Hepatocyte (in vitro differentiated cells): ENCODE data around the gene VOPP1. TPM values are rescaled to one million over a fixed set of nuclear protein-coding genes. Genes with fewer than 3 reads are reported as not detected.
A peak's percentile ranks its signal among the peaks of the same experiment; 100 is the strongest.

Experiments
- DNase-seq: peaks from one replicate; pipeline ENCODE4 v3.0.0-alpha.2; 2016; ENCODE audit warnings: low spot score
- H2AFZ ChIP-seq: fragments of 200-600 bp; sonication (generic); 2 replicates; pipeline ENCODE4 v1.6.0; 2016; ENCODE audit warnings: antibody characterized with exemption, mild to moderate bottlenecking
- H3K27ac ChIP-seq: fragments of 200-600 bp; sonication (generic); 2 replicates; pipeline ENCODE4 v1.5.1; 2016; ENCODE audit warnings: mild to moderate bottlenecking
- H3K27me3 ChIP-seq: fragments of 200-600 bp; sonication (generic); 2 replicates; pipeline ENCODE4 v1.6.1; 2016
- H3K36me3 ChIP-seq: fragments of 200-600 bp; sonication (generic); replicated peaks from 2 replicates; pipeline ENCODE4 v1.5.1; 2016; ENCODE audit warnings: low read depth; ENCODE audit not compliant: insufficient read depth
- H3K4me1 ChIP-seq: fragments of 200-600 bp; sonication (generic); 2 replicates; pipeline ENCODE4 v1.5.1; 2016; ENCODE audit warnings: mild to moderate bottlenecking, moderate library complexity; ENCODE audit not compliant: insufficient read depth
- H3K4me2 ChIP-seq: fragments of 200-600 bp; sonication (generic); 2 replicates; pipeline ENCODE4 v1.6.0; 2016
- H3K4me3 ChIP-seq: fragments of 200-600 bp; sonication (generic); 2 replicates; pipeline ENCODE4 v1.5.1; 2016; ENCODE audit warnings: mild to moderate bottlenecking
- H3K79me2 ChIP-seq: fragments of 200-600 bp; sonication (generic); 2 replicates; pipeline ENCODE4 v1.6.0; 2017; ENCODE audit warnings: mild to moderate bottlenecking
- H3K9me2 ChIP-seq: fragments of 200-600 bp; sonication (generic); replicated peaks from 2 replicates; pipeline ENCODE4 v1.6.0; 2017; ENCODE audit warnings: mild to moderate bottlenecking; ENCODE audit not compliant: insufficient read depth
- H3K9me3 ChIP-seq: fragments of 200-600 bp; sonication (generic); 2 replicates; pipeline ENCODE4 v1.5.1; 2016; ENCODE audit warnings: low read depth, mild to moderate bottlenecking
- H4K20me1 ChIP-seq: fragments of 200-600 bp; sonication (generic); 2 replicates; pipeline ENCODE4 v1.6.0; 2016; ENCODE audit warnings: mild to moderate bottlenecking; ENCODE audit not compliant: insufficient read depth, poor library complexity, severe bottlenecking
- CTCF ChIP-seq: fragments of 200-600 bp; sonication (generic); IDR thresholded peaks from 2 replicates; pipeline ENCODE4 v1.5.1; 2016; ENCODE audit warnings: antibody characterized with exemption, mild to moderate bottlenecking; ENCODE audit not compliant: poor library complexity
- EZH2 ChIP-seq: fragments of 200-600 bp; sonication (generic); IDR thresholded peaks from 2 replicates; pipeline ENCODE4 v1.6.1; 2016; ENCODE audit warnings: antibody characterized with exemption, mild to moderate bottlenecking, borderline replicate concordance
- EZH2phosphoT487 ChIP-seq: fragments of 200-600 bp; sonication (generic); IDR thresholded peaks from one replicate; pipeline ENCODE4 v1.6.1; 2018; ENCODE audit warnings: antibody characterized with exemption, mild to moderate bottlenecking, low read depth, moderate library complexity; ENCODE audit not compliant: unreplicated experiment, severe bottlenecking
- WGBS: methylation state at CpG from one replicate; pipeline ENCODE4 v1.1.6; 2016; ENCODE audit warnings: low lambda C conversion rate; ENCODE audit errors: missing lambda C conversion rate; 5-methylcytosine and 5-hydroxymethylcytosine counted together
- polyA plus RNA-seq: library from polyadenylated mRNA; unstranded; fragments of >200 nt; fragmentation: Nextera tagmentation; extraction: Ambion mirVana; gene quantifications from 2 replicates; pipeline ENCODE4 v1.2.1, GENCODE V29; 2016
- total RNA-seq: library from RNA; depleted of rRNA; stranded (reverse); fragments of >200 nt; gene quantifications from 2 replicates; pipeline ENCODE4 v1.2.3, GENCODE V29; 2014

VOPP1 gene
- total and polyA plus RNA-seq, 2 experiments from 2014 or later = 6.5 to 25.3 TPM

GRCh38 chr7:55570218-55570873 is 2.0 kb downstream of the VOPP1 start:
- no peaks in the 10 kb centered on the region for H3K27me3 ChIP-seq
- H3K4me2 ChIP-seq = peak overlapping the region; percentile 80
- H3K36me3 ChIP-seq = no peaks in the 10 kb centered on the region
- WGBS = 92% methylated on average over 18 of the region's 18 CpGs
- no peak overlapping the region for H2AFZ ChIP-seq
- peaks cover 50% of the 10 kb centered on the region for H3K79me2 ChIP-seq
- no peak overlapping the region for H3K27ac ChIP-seq
- peaks cover 14% of the 10 kb centered on the region for H3K4me1 ChIP-seq
- H3K4me3 ChIP-seq = no peak overlapping the region
- no peaks in the 10 kb centered on the region for H3K9me2 ChIP-seq
- no peak for DNase-seq
- TF ChIP-seq EZH2 (no peak), CTCF (no peak), EZH2phosphoT487 (no peak)
- H3K9me3 ChIP-seq = no peaks in the 10 kb centered on the region
- no peaks in the 10 kb centered on the region for H4K20me1 ChIP-seq

DNA sequence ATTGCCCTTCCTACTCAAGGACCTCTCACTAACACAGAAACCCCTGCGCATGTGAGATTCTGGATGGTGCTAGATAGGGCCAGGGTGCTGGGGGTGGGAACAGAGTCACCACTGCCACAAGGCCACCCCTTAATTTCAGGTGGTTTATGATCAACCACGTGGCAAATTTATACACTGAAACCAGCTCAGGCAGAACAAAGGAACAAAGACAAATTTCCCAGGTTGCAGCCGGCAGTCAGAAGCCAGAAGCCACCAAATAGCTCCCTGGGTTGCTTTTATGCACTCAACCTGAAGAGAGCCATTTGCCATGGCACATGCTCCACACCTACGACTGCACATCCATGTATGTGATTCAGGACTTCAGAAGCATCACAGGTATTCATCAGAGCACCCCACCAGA is 2.5 kb downstream of the VOPP1 start:
- Histone ChIP-seq H4K20me1 (no peaks in the 10 kb centered on the region), H3K27ac (no peak overlapping the region), H3K4me2 (no peak overlapping the region), H3K4me3 (no peak overlapping the region), H3K4me1 (peaks cover 14% of the 10 kb centered on the region), H3K9me2 (no peaks in the 10 kb centered on the region), H3K27me3 (no peaks in the 10 kb centered on the region), H2AFZ (no peak overlapping the region), H3K9me3 (no peaks in the 10 kb centered on the region), H3K79me2 (peaks cover 55% of the 10 kb centered on the region), H3K36me3 (no peaks in the 10 kb centered on the region)
- TF ChIP-seq CTCF = no peak
- TF ChIP-seq EZH2 = no peak
- no peak for TF ChIP-seq EZH2phosphoT487
- WGBS = 65% methylated on average over 4 of the region's 4 CpGs
- no peak for DNase-seq

DNA sequence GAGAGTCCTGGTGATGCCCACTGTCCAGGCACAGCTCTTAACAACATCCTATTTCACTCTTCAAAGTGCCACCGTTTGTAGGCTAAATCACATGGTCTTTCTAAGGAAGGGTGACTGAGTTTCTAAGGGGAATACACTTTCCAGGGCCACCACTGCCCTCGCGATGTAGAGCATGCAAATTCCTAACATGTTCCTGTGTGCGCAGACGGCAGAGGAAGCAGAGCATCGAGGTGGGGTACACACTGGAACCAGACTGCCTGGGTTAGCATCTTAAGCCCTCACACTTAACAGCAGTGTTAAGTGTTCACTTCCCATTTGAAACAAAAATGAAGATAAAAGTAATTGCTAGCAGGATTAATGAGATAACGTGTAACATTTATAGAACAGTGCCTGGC is 3.0 kb downstream of the VOPP1 start:
- Histone ChIP-seq H3K36me3 (no peaks in the 10 kb centered on the region), H4K20me1 (no peaks in the 10 kb centered on the region), H3K27ac (no peak overlapping the region), H3K9me3 (no peaks in the 10 kb centered on the region), H3K4me1 (peaks cover 14% of the 10 kb centered on the region), H3K4me2 (no peak overlapping the region), H3K27me3 (no peaks in the 10 kb centered on the region), H3K9me2 (no peaks in the 10 kb centered on the region), H3K79me2 (peaks cover 60% of the 10 kb centered on the region), H3K4me3 (no peak overlapping the region), H2AFZ (no peak overlapping the region)
- 56% methylated on average over 7 of the region's 7 CpGs for WGBS
- no peak for DNase-seq
- TF ChIP-seq EZH2phosphoT487 = no peak

DNA sequence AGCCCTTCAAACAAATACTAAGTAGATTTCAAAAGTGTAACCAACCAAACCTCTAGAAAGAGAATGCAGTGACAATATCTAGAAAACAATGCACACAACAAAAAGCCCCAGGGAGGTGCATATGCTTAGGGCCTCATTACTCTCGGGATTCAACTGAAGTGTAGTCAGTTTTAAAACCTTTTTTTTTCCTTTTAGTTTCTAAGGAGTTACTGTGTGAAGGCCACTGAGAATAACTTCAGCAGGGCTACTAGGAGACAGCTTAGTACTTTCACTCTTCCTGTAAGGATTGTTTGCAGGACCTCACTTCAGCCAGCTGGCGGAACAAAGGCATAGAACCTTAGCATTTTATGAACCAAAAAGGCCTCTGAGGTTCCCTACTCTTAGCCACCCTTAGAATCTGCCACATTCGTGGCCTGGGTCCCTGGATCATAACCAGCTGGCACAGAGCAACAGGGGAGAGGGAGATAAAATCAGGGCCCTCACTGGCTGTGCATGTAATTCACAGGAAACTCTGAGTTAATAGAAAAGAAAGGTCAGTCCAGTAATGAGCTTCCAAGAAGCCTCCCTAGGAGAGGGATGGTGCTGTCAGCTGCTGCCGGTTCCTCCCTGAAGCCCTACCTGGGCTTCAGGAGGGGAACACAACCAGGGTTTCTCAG is 3.6 kb downstream of the VOPP1 start:
- Histone ChIP-seq H3K36me3 (no peaks in the 10 kb centered on the region), H3K27ac (no peak overlapping the region), H3K27me3 (no peaks in the 10 kb centered on the region), H3K4me1 (peaks cover 12% of the 10 kb centered on the region), H3K4me2 (no peak overlapping the region), H4K20me1 (no peaks in the 10 kb centered on the region), H3K9me3 (no peaks in the 10 kb centered on the region), H3K79me2 (peaks cover 64% of the 10 kb centered on the region), H2AFZ (no peak overlapping the region), H3K4me3 (no peak overlapping the region), H3K9me2 (no peaks in the 10 kb centered on the region)
- no peak for TF ChIP-seq EZH2phosphoT487
- TF ChIP-seq EZH2 = no peak
- TF ChIP-seq CTCF = no peak
- 59% methylated on average over 4 of the region's 4 CpGs for WGBS
- no peak for DNase-seq
